GM21717 (cell line): ENCODE results near the gene SEMA5A.
"Not testable (repeated sequence)": the region's sequence is repeated elsewhere in the genome, so short reads cannot be mapped to it uniquely, and the experiment has no call there.

Experiments
- ATAC-seq: cut with Tn5 transposase; IDR thresholded peaks from one replicate; pipeline ENCODE4 v1.9.1; 2021; ENCODE audit warnings: mild to moderate bottlenecking, moderate library complexity; ENCODE audit not compliant: unreplicated experiment

Gene SEMA5A

DNA sequence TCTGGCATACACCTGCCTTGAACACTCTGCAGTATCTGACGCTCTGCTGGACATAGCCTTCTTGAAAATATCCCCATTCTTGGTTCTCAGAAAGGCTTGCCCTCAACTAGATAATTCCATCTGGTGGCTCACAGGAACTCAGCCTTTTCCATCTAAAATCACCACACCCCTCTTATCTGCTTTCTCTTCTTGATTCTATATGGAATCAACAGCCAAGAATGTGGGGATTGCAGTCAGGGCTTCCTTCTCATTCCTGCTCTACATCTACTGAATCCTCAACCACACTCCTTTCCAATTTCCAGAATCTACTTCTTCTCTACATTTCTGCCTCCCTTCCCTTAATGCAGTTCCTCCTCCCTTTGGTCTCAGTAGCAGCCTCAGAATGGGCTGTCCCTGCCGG lies 170.1 kb downstream of the SEMA5A start:
- no peak for ATAC-seq

DNA sequence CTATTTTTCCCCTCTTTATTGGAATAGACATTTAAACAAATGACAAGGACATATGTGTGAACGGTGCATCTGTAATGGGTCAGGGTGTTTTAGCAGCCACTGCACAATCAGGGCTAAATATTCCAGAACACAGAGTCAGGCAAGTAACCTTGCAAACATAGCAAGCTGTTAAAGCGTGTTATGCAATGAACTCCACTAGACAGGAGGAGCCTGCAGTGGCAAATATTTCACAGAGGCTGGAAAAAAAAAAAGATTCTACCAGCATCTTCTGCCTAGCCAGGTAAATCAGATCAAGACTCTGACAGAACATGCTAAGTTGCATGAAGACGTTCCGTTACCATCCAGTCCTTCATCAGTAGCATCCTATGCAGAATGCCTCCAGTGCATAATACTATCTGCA lies 171.8 kb downstream of the SEMA5A start:
- no peak for ATAC-seq

DNA sequence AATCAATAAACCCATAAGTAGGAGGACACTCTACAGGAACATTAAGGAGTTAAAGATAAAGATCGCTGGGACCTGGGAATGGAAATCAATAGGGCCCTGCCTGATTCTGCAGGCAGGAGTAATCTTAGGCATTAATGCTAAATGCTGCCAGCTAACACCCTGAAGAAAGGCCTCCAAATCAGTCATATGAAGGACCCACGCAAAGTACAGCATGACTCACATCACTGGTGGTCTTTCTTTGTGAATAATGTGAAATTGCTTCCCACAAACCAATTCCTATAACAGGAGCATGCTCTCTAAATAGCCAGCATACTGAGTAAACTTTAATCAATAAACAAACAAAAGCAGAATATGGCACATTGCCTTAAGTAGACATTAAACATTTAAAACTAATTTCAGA lies 172.3 kb downstream of the SEMA5A start:
- no peak for ATAC-seq

DNA sequence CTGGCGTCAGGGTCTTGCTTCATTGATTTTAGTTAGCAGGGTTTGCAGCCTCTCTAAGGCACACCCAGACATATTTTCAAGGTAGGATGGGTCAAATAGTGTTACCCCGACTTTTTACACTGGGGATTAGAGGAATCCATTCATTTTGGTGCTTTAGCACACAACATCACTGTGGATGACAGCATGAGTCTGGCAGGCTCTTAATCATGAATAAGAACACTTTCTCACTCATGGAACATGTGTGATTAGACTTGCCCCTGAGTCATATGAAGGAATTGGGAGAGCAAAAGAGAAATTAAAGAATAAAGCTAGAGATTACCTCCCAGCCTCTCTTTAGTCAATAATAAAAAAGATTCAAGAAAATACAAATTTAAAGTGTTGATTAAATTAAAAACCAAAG lies 175.6 kb downstream of the SEMA5A start:
- ATAC-seq = no peak

DNA sequence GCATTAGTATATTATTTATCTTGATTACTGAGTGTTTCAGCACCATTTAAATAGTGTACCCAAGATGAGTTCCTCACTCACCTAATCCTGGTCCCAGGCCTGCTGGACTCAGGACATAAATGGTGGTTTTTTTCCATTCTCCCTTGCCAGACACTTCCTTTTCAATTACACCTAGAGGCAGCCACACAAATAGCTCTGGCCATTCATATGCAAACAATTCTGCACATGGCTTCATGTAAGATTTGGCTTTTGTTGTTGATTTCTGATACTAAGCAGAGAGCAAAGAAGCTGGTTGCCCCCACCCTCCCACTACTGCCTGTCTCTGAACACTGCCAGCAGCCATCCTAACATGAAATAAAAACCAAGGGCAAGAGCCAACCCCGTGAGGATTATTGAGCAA lies 180.4 kb downstream of the SEMA5A start:
- ATAC-seq = no peak

DNA sequence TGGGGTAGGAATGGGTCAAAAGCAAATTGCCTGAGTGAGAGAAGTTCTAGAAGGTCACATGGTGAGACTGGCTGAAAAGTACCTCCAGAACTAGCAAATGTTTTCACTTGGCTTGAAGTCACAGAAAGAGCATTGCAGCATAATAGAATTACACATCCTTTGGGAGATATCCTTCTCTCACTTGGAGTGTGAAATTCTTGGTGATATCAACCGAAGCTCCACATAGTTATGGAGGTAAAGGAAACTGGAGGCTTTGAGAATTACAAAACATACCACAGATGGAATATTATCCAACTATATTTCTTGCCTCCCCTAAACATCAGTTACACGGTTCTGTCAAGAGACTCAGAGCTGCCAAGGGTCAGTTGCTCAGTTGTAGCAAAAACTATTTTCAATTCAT lies 182.4 kb downstream of the SEMA5A start:
- no peak for ATAC-seq

DNA sequence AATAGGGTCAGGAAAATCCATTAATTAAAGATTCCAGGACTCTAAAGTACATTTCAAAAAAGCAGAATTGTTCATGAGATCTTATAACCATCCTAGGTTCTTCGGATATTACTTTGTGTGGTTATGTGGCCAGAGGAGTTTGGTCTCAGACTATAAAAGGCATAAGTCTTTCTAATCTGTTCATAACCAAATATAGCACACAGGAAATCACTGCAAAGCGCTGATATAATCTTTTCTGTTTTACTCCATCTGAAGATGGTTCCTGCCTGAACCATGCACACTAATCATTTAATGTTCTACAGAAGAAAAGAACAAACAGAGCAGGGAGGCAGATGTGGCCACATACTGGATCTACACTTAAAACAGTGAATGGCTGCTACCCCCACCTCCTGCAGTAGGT lies 182.8 kb downstream of the SEMA5A start:
- ATAC-seq = peak; percentile 43

DNA sequence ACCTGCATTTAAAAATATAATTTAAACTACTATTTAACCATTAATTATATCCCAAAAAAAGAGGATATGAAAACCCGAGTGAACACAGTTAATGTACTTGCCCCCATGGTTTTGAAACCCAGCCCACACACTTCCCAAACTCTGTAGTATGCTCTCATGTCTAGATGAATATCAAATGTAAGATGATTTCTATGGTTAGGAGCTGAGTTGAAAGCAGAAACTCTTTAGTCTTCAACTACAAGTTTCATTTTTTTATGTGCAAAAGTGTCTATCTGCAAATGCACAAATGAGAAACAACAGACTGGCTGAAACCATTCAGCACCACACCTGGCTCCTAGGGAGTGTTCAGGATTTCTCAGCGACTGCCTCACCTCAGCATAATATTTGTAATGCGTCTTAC lies 183.3 kb downstream of the SEMA5A start:
- ATAC-seq = peak; percentile 79

DNA sequence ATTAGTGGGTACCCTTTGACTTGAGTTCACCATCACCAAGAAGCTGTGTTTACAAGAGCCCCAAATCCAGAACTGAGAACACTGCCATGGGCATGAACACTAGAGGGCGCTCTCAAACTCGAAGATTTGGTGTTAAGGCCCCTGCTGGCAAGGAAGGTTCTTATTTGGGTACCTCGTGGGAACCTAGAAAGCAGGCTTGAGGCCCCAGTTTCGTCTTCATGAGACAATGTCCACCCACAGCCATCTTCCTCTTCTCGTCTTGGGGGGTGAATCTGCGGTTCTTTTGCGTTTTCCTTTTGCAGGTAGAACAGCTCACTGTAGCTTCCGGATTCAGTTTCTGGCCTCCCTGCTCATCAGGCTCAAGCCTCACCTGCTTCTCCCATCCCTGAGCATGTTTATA lies 184.0 kb downstream of the SEMA5A start:
- ATAC-seq = peak; percentile 76

DNA sequence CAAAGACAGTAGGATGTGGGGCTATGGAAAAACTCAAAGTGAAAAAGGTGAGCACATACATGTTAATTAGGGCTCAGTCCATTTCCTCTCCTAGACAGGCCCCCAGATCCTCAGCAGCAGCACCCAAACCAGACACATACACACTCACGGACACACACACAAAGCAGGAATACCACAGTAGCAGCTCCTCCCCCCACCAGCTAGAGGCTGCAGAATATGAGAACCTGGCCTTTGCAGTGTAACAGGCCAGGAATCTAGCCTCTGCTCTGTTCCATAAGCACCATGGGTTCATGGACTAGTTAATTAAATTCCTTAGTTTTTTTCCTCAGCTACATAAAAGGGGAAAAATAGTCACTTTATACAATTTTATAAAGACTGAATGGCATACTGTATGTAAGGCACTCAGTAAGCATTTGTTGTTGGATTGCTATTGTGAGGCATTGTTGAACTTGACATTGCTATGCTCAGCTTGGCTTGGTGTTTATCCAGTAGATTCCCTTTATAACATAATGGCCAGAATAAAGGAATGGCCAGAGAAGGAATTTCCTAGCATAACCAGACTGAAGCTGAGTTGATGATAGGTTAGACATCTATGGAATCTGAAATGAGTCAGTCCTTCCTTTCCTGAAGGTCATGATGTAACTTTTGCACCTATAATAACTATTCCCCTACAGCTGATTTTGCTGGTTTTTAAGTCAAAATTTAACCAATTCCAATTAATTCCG lies 186.8 kb downstream of the SEMA5A start:
- no peak for ATAC-seq

DNA sequence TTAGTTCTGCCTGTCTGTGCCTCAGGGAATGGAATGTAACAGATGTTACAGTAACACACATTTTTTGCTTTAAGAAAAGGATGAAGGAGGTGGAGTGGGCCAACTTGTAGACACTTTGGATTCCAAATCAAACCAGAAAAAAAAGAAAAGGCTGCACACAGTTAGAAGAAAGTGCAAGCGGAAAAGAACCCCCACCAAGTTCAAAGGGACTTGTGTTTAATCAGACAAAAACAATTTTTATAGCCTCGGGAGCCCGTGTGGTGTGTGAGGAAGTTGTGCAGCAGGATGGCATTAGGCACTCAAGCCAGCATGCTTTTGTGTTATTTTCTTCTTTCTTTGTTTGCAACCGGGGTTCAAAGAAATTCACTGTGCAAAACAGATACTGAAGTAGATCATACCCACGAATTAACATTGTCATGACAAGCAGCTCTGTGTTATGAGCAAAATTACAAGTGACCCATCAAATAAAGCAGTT lies 189.5 kb downstream of the SEMA5A start:
- ATAC-seq = no peak

DNA sequence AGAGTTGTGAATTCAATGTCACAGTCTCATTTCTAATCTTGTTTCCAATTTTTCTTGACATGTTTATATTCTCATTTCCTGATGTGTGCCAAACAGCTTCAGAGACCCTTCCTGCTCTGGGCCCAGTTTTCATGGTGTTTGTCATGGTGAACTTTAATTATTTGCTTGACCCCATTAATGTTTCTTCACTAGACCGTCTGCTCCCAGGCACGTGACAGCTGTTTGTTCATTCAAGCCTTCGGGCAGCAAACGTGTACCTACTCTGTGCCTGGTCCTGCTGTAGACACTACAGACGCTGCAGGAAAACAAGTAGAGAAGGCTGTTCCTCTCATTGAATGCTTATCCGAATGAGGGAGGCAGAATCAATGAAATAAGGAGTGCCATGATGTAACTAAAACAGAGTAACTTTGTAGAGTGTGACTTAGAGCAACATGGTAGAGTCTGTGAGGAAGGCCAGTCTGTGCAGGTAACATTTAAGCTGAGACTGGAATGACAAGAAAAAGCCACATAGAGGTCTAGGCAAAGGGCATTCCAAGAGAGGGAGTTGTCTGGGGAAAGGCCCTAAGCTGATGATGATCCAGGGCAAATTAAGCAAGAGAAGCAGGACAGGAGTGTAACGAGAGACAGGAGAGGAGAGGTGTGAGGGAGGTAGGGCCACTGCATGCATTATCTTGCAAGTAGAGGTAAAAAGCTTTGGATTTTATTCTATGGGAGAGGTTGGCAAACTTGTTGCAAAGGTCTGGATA lies 191.4 kb downstream of the SEMA5A start:
- ATAC-seq = no peak

DNA sequence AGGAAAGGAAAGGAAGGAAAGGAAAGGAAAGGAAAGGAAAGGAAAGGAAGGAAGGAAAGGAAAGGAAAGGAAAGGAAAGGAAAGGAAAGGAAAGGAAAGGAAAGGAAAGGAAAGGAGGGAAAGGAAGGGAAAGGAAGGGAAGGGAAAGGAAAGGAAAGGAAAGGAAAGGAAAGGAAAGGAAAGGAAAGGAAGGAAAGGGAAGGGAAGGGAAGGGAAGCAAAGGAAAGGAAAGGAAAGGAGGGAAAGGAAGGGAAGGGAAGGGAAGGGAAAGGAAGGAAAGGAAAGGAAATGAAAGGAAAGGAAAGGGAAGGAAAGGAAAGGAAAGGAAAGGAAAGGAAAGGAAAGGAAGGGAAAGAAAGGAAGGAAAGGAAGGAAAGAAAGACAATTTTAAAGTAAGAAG lies 192.8 kb downstream of the SEMA5A start:
- not testable (repeated sequence) for ATAC-seq

DNA sequence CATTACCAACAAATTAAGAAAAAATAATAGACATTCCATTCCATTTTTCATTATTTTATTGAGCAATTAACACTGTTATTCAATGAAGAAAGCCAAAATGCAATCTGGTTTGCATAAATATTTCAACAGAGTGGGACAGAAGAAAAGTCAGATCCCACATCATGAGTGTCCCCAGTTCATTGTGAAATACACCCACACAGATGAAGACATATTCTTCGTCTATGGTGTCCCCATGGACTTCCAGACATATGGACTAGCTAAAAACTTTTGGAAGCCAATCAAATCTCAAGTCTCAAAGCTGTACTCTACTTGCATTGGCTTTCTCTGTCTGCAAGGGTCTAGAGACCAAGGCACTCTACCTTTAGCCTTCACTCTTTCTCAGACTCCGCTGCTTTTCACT lies 194.3 kb downstream of the SEMA5A start:
- ATAC-seq = no peak

DNA sequence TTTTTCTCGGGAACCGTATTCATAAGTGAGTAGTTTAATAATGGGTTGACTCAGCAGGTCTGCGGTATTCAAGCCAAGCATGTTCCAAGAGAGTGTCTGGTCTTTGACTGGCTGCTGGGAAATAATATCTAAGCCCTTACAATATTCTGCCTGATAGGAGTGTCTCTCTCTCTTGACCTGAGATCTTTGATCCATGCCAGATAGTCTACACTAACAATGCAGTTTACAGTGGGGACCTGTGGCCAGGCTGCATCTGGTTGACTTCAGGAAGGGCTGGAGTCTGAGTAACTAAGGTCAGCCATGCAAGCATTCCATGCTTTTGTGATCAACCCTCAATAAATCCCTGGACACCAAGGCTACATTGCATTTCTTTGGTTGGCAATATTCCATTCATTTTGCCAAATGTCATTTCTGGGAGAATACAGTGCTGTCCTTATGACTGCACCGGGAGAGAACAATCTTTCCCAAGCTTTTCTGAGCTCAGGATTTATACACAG lies 195.5 kb downstream of the SEMA5A start:
- ATAC-seq = no peak

DNA sequence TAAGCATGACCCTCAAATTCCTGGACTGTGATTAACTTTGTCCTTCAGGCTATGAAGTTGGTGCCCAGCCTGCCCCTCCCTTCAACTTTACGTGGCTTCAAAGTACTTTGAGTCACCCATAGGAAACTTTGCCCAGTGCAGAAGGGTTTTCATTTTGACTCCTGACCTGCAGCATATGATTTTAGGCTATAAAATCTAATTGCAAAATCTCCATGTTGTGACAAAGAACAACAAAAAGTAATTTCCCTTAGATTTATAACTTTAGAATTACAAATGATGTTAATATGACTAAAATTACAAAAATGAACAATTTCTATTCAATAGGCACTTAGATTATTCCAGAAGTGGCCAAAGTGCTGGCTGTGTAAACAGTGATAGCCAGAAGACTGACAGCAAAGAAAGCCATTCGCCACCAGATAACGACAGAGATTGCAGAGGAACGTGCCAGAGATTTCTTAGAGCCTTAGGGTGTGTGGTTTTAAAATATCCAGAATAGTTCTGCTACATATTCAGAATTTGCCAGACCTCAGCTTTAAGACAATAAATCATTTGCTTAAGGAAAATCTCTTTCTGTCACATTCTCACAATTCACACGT lies 197.4 kb downstream of the SEMA5A start:
- ATAC-seq = no peak

DNA sequence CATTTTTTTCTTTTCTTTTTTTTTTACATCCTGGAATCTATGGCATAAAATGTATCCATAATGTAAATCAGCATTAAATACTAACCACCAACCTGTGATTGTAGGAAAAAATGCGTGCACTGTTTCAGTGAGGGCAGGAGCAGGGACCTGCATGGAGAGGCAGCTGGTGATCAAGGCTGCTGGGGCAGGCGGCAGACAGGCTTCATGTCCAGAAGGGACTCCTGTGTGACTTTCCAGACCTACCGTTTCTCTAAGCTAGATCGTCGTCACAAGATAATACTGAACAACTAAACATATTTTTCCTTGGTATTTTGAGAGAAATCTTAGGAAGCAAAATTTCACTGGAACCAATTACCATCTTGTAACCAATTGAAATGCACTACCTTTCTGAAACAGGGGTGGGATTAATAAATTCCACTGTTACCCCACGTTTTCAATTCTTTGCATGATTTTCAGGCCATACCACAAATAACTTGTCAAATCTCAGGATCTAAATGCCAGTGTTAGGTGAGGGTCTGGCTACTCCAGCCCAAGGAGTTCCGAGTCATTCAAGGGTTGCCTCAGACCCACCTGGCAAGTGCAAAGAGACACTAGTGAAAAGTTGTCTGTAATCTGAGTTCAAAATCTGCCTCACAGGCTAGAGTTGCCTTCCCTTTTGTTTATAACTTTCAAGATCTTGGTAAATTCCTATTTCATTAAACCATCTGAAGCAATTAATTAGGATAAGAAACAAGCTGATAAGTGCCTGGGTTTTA lies 198.2 kb downstream of the SEMA5A start:
- ATAC-seq = no peak

DNA sequence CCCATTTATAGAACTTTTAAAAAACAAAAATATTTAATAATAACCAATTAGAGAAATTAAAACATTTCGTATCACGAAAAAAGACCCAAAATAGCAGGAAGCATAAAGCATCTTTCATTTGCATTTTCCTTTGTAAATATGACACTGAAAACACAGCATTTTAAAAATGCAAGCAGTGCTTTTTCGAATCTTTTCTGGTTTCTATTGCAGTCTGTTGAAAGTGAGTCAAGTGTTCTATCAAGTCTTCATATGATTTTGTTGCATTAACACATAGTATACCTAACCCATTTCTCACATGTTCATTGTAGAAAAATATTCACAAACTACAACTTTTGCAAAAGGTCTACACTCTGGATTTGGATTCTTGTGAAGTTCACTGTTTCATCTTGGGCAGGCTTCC lies 198.8 kb downstream of the SEMA5A start:
- no peak for ATAC-seq

DNA sequence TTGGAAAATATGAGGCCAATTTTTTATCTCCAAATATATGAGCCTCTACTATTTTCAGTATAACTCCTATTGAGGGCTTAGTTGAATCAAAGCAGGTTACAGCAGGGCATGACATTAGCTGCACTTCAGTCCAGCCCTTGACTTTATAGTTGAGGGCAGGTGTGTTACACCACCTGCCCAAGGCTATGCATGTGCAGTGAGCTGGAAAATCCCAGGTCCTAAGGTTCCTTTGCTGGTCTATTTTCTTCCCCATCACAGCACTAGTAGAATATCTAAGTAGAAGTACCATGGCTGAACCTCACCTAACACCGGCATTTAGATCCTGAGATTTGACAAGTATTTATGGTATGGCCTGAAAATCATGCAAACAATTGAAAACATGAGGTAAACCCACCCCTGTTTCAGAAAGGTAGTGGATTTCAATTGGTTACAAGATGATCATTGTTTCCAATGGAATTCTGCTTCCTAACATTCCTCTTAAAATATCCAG lies 201.1 kb downstream of the SEMA5A start:
- no peak for ATAC-seq

DNA sequence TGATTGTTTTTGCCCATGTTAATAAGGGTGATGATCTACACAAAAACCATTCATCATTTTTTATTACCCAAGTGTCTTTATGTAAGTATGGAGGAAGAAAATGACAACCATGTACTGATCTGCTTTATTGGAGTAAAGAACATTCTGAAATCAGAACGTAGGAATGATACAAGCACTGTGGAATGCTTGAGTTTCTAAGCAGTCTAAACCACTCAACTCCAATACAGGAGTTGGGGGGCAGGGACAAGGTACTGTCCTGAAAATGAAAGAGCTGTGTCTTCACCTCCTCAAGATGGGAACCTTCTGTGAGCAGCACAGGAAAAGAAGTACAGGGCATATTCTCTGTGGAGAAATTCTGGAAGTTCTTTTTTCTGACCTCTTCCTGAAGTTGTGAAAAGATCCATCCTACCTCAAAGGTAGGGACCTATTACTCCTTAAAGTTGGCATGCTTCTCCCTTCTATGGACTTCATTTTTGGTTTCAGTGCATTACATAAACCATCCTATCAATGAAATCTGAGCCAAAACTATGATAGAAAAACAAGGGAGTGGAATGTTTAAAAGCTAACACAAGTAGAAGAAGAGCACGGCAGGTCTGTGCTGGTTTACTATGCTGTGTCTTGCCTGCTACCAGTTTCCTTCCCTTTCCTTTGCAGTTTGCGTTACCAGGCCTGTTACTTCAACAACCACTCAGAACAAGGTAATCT lies 202.6 kb downstream of the SEMA5A start:
- no peak for ATAC-seq
